Endothelial cell (in vitro differentiated cells): ENCODE measurements around the gene FARP1. TPM values are rescaled to one million over a fixed set of nuclear protein-coding genes. Genes with fewer than 3 reads are reported as not detected.
A peak's percentile ranks its signal among the peaks of the same experiment; 100 is the strongest.

Experiments
- DNase-seq: peaks from one replicate; pipeline ENCODE4 v3.0.0; 2021; ENCODE audit warnings: low spot score
- H3K27ac Mint-ChIP-seq: one replicate; pipeline ENCODE4 v1.8.0; 2021; ENCODE audit warnings: mixed read lengths, inconsistent platforms; ENCODE audit not compliant: unreplicated experiment
- H3K27me3 Mint-ChIP-seq: one replicate; pipeline ENCODE4 v1.8.0; 2021; ENCODE audit warnings: mild to moderate bottlenecking, moderate library complexity, mixed read lengths, inconsistent platforms; ENCODE audit not compliant: unreplicated experiment
- H3K36me3 Mint-ChIP-seq: one replicate; pipeline ENCODE4 v1.8.0; 2021; ENCODE audit warnings: mild to moderate bottlenecking, low read depth, mixed read lengths, inconsistent platforms; ENCODE audit not compliant: unreplicated experiment
- H3K4me1 Mint-ChIP-seq: one replicate; pipeline ENCODE4 v1.8.0; 2021; ENCODE audit warnings: mild to moderate bottlenecking, mixed read lengths, inconsistent platforms; ENCODE audit not compliant: unreplicated experiment
- H3K4me3 Mint-ChIP-seq: one replicate; pipeline ENCODE4 v1.8.0; 2021; ENCODE audit warnings: mild to moderate bottlenecking, mixed read lengths, inconsistent platforms; ENCODE audit not compliant: unreplicated experiment
- H3K9me3 Mint-ChIP-seq: one replicate; pipeline ENCODE4 v1.8.0; 2021; ENCODE audit warnings: mixed read lengths, inconsistent platforms; ENCODE audit not compliant: unreplicated experiment
- total RNA-seq: library from RNA; stranded (reverse); fragmentation: NEBNext Ultra II Directional; extraction: Animal tissue kit (Norgen Biotek cat#: 25700); gene quantifications from one replicate; pipeline ENCODE4 v1.2.1, GENCODE V29; 2021; ENCODE audit not compliant: unreplicated experiment
- TF ChIP-seq, protein P1 (sequence below): fragments of 200-600 bp; sonication (generic); IDR thresholded peaks from one replicate; pipeline ENCODE4 v1.5.0; 2021; ENCODE audit warnings: antibody characterized with exemption; ENCODE audit not compliant: unreplicated experiment

The FARP1 gene
- total RNA-seq, 1 donor from 2014 or later: 167 TPM

DNA sequence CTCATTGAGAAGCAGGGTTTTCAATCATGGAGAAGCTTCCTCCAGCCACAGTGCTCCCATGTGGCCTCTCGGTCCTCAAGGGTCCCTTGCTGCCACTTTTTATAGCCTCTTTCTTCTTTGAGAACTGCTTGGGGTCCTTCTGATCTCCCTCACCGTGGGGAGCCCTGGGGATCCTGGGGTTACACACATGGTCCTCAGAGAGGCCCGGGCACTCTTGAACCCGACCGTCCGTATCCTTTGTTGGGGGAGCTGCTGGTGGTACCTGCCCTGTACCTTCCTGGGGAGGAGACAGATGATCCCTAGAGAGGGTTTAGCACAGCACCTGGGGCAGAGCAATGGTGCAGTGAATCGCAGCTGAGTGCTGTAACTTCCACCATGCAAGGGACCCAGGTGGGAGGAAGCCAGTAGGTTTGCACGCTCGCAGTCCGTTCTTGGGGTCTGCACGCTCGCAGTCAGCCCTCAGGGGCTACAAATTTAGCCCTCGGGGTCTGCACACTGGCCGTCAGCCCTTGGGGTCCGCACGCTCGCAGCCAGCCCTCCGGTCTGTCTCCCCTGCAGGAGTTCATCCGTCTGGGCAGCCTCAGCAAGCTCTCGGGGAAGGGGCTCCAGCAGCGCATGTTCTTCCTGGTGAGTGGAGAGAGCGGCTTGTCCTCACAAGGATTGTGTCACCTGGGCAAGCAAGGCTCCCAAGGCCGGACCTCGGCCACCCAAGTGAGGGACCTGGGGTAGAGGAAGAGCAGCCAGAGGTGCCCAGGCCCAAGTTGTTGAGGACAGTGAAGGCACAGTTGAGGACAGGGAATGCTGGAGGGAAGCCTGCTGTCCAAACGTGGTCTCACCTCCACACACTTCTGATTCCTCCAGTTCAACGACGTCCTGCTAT is 295.6 kb downstream of the FARP1 start:
- no peak overlapping the region for H3K27ac Mint-ChIP-seq
- no peaks in the 10 kb centered on the region for H3K9me3 Mint-ChIP-seq
- H3K27me3 Mint-ChIP-seq: peaks cover 9% of the 10 kb centered on the region
- TF ChIP-seq, protein P1, sequence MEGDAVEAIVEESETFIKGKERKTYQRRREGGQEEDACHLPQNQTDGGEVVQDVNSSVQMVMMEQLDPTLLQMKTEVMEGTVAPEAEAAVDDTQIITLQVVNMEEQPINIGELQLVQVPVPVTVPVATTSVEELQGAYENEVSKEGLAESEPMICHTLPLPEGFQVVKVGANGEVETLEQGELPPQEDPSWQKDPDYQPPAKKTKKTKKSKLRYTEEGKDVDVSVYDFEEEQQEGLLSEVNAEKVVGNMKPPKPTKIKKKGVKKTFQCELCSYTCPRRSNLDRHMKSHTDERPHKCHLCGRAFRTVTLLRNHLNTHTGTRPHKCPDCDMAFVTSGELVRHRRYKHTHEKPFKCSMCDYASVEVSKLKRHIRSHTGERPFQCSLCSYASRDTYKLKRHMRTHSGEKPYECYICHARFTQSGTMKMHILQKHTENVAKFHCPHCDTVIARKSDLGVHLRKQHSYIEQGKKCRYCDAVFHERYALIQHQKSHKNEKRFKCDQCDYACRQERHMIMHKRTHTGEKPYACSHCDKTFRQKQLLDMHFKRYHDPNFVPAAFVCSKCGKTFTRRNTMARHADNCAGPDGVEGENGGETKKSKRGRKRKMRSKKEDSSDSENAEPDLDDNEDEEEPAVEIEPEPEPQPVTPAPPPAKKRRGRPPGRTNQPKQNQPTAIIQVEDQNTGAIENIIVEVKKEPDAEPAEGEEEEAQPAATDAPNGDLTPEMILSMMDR: no peak
- peaks cover 23% of the 10 kb centered on the region for H3K36me3 Mint-ChIP-seq
- peaks cover 12% of the 10 kb centered on the region for H3K4me1 Mint-ChIP-seq
- no peak overlapping the region for H3K4me3 Mint-ChIP-seq
- DNase-seq: no peak

DNA sequence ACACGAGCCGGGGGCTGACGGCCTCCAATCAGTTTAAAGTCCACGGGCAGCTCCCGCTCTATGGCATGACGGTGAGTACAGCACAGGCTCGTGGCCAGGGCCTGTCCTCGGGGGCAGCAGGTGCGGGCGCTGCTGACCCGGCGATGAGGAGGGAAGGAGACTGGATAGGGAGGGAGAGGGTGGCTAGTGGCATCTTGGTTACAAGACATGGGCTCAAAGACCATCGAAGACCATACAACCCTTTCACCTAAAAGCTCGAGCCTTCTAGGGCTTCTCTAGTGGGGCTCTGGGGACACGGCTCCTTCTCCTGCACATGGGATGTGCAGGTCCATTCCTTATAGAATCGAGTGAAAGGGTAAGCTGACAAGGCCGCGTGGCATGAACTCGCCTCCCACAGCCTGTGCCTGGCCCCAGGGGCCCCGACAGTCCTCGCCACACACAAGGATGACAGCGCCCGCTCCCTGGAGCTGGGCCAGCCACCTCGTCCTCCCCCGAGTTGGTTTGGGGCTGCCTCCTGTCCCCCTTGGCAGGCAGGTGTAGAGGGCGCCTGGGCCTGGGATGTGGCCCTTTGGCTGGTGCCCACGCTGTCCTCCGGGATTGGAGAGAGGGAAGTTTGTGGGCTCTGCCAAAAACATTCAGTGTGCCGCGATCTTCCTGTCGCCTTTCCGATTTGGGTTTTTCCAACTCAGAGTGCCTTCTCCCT is 296.4 kb downstream of the FARP1 start:
- Mint-ChIP-seq H3K4me3 (peak overlapping the region; percentile 47), H3K27ac (no peak overlapping the region), H3K36me3 (peaks cover 27% of the 10 kb centered on the region), H3K9me3 (no peaks in the 10 kb centered on the region), H3K4me1 (peaks cover 14% of the 10 kb centered on the region), H3K27me3 (peaks cover 9% of the 10 kb centered on the region)
- no peak for DNase-seq
- TF ChIP-seq, protein P1: no peak

DNA sequence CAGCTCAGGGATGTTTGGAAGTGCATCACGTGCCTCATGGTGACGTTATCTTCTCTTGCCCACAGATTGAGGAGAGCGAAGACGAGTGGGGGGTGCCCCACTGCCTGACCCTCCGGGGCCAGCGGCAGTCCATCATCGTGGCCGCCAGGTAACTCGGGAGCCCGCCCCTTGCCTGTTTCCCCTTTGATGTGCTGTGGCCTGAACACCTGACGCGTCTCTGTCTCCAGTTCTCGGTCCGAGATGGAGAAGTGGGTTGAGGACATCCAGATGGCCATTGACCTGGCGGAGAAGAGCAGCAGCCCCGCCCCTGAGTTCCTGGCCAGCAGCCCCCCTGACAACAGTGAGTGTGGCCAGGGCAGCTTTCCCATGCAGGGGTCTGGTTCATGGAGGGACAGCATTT is 297.0 kb downstream of the FARP1 start:
- Mint-ChIP-seq H3K4me3 (peak overlapping the region; percentile 47), H3K9me3 (no peaks in the 10 kb centered on the region), H3K27ac (no peak overlapping the region), H3K4me1 (peaks cover 14% of the 10 kb centered on the region), H3K27me3 (peaks cover 10% of the 10 kb centered on the region), H3K36me3 (peaks cover 27% of the 10 kb centered on the region)
- no peak for DNase-seq
- TF ChIP-seq, protein P1: no peak

DNA sequence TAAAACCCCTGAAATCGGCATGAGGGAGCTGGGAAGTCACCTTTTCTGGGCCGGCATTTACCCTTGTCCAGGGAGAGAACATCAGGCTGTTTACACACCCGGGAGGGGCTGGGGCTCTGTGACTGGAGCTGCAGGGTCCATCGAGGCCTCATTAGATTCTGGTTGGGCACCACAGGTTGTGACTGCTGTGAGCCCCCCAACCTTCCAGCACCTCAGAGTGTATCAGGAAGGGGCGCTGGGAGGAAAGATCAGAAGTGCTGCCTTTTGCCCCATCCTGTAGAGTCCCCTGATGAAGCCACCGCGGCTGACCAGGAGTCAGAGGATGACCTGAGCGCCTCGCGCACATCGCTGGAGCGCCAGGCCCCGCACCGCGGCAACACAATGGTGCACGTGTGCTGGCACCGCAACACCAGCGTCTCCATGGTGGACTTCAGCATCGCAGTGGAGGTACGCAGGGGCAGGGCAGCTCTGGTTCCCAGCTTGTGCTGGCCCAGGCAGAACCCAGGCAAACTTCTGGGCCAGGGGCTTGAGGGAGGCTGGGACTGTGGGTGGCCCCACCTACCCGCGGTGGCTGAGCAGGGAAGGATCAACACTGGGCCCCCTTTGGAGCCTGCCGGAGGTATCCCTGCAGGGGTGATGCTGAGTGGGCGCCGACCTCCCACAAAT is 297.6 kb downstream of the FARP1 start:
- Mint-ChIP-seq H3K4me1 (peaks cover 13% of the 10 kb centered on the region), H3K27ac (no peak overlapping the region), H3K9me3 (no peaks in the 10 kb centered on the region), H3K27me3 (peaks cover 11% of the 10 kb centered on the region), H3K36me3 (peaks cover 27% of the 10 kb centered on the region), H3K4me3 (no peak overlapping the region)
- no peak for DNase-seq
- TF ChIP-seq, protein P1: no peak
